ENCODE data around the gene MX1. TPM values are rescaled to one million over a fixed set of nuclear protein-coding genes. Genes with fewer than 3 reads are reported as not detected.

MX1 gene
- total RNA-seq, 1 experiment from 2014 or later: 6.4 TPM

DNA sequence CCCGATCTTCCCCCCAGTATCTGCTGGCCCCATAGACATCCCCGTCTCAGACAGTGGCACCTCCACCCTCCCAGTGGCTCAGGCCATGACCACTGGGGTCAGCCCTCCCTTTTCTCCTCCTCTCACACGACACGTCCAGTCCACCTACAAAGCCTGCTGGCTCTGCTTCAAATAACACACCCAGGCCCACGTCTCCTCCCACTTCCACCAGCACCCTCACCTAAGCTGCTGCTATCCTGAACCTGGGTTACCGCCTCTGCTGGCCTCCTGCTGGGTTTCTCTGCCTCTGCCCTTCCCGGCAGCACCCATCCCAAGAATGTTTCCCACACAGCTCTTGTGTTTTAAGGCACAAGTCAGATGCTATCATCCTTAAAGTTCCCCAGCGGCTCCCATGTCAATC is 38.2 kb upstream of the MX1 start:
- CTCF ChIA-PET: interaction anchor here (0.5 kb wide), 1 partner anchor 224 kb away, joined by 3 read pairs; no protein-coding TSS in a partner anchor
- no peak overlapping the region for H3K4me3 ChIP-seq
- TF ChIP-seq, protein P1, sequence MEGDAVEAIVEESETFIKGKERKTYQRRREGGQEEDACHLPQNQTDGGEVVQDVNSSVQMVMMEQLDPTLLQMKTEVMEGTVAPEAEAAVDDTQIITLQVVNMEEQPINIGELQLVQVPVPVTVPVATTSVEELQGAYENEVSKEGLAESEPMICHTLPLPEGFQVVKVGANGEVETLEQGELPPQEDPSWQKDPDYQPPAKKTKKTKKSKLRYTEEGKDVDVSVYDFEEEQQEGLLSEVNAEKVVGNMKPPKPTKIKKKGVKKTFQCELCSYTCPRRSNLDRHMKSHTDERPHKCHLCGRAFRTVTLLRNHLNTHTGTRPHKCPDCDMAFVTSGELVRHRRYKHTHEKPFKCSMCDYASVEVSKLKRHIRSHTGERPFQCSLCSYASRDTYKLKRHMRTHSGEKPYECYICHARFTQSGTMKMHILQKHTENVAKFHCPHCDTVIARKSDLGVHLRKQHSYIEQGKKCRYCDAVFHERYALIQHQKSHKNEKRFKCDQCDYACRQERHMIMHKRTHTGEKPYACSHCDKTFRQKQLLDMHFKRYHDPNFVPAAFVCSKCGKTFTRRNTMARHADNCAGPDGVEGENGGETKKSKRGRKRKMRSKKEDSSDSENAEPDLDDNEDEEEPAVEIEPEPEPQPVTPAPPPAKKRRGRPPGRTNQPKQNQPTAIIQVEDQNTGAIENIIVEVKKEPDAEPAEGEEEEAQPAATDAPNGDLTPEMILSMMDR (conservative IDR thresholded peaks at IDR 0.05): no peak
- no peak for TF ChIP-seq EZH2 (IDR thresholded peaks at IDR 0.05; ENCODE audit: low read depth)
- H3K79me2 ChIP-seq (ENCODE audit: low read depth): no peaks in the 10 kb centered on the region
- H3K4me2 ChIP-seq: no peak overlapping the region
- no peaks in the 10 kb centered on the region for H3K27me3 ChIP-seq (ENCODE audit: insufficient read depth, low read depth)
- H3K4me1 ChIP-seq (replicated peaks; ENCODE audit: insufficient read depth): no peaks in the 10 kb centered on the region
- DNase-seq: no peak
- no peaks in the 10 kb centered on the region for H3K9me3 ChIP-seq (ENCODE audit: insufficient read depth, low read depth)
- no peak overlapping the region for H3K27ac ChIP-seq
- H3F3A ChIP-seq (ENCODE audit: insufficient read depth, low read depth): no peaks in the 10 kb centered on the region
- H4K20me1 ChIP-seq (ENCODE audit: insufficient read depth): no peaks in the 10 kb centered on the region
- H3K9me2 ChIP-seq (ENCODE audit: insufficient read depth): no peaks in the 10 kb centered on the region
- POLR2A ChIA-PET (ENCODE audit: unreplicated experiment): no interaction called here
- no peaks in the 10 kb centered on the region for H3K36me3 ChIP-seq (ENCODE audit: low read depth)
- no TSS peak for BruUV-seq (replicated peaks)
- H2AFZ ChIP-seq: no peak overlapping the region
- intact Hi-C loops (cut with micrococcal nuclease; ENCODE audit: unreplicated experiment): no loop called here

DNA sequence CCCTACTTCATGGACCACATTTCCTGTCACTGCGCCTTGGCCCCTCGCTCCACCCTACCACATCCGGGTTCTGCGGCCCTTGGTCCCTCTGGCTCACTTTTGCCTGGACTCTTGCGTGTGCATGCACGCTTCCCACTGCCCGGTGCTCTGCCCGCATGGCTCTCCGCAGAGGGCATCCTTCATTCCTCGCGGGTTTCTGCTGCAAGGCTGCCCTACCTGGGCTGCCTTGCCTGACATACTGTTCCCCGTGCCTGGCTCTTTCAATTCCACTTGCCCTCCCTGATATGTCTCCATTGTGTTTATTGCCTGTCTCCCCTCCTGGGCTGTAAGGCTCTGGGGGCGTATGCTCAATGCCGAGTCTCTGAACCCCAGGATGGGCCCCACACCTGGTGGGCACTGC is 37.8 kb upstream of the MX1 start:
- TF ChIP-seq EZH2 (IDR thresholded peaks at IDR 0.05; ENCODE audit: low read depth): no peak
- TF ChIP-seq, protein P1 (conservative IDR thresholded peaks at IDR 0.05): no peak
- ChIA-PET POLR2A (ENCODE audit: unreplicated experiment) (no interaction called here), CTCF (no interaction called here)
- no TSS peak for BruUV-seq (replicated peaks)
- Histone ChIP-seq H3K79me2 (ENCODE audit: low read depth) (no peaks in the 10 kb centered on the region), H3K9me2 (ENCODE audit: insufficient read depth) (no peaks in the 10 kb centered on the region), H3K4me2 (no peak overlapping the region), H3K4me1 (replicated peaks; ENCODE audit: insufficient read depth) (no peaks in the 10 kb centered on the region), H3K27me3 (ENCODE audit: insufficient read depth, low read depth) (no peaks in the 10 kb centered on the region), H3K27ac (no peak overlapping the region), H3F3A (ENCODE audit: insufficient read depth, low read depth) (no peaks in the 10 kb centered on the region), H3K36me3 (ENCODE audit: low read depth) (no peaks in the 10 kb centered on the region), H4K20me1 (ENCODE audit: insufficient read depth) (no peaks in the 10 kb centered on the region), H2AFZ (no peak overlapping the region), H3K9me3 (ENCODE audit: insufficient read depth, low read depth) (no peaks in the 10 kb centered on the region), H3K4me3 (no peak overlapping the region)
- DNase-seq: no peak
- intact Hi-C loops (cut with micrococcal nuclease; ENCODE audit: unreplicated experiment): no loop called here

DNA sequence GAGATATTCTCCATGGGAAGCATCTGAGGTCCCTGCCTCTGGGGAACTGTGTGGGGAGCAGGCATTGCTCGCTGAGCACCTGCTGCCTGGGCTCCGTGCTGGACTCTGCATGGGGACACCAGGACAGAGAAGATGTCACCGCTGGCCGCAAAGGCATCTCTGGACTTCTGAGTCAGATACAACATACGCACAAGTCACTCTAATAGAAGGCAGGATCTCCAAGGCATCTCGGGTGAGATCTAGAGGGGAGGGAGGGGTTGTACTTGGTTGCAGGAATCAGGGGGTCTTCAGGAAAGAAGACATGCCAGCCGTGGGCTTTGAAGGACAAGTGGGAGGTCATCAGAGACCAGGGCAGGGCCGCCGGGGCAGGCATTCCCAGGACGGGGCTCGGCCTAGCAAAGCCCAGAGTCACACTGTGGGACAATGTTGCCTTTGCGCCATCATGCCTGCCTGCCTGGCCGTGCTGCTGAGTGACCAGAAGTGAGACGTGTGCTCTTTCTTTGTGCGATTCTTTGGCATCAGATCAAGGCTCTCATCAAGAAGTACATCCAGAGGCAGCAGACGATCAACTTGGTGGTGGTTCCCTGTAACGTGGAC is 35.9 kb upstream of the MX1 start:
- TF ChIP-seq, protein P1 (conservative IDR thresholded peaks at IDR 0.05): no peak
- TF ChIP-seq EZH2 (IDR thresholded peaks at IDR 0.05; ENCODE audit: low read depth): no peak
- Histone ChIP-seq H3K4me2 (no peak overlapping the region), H2AFZ (no peak overlapping the region), H3K9me2 (ENCODE audit: insufficient read depth) (no peaks in the 10 kb centered on the region), H3K36me3 (ENCODE audit: low read depth) (no peaks in the 10 kb centered on the region), H3F3A (ENCODE audit: insufficient read depth, low read depth) (no peaks in the 10 kb centered on the region), H3K4me3 (no peak overlapping the region), H3K9me3 (ENCODE audit: insufficient read depth, low read depth) (no peaks in the 10 kb centered on the region), H3K79me2 (ENCODE audit: low read depth) (no peaks in the 10 kb centered on the region), H3K27me3 (ENCODE audit: insufficient read depth, low read depth) (no peaks in the 10 kb centered on the region), H3K4me1 (replicated peaks; ENCODE audit: insufficient read depth) (no peaks in the 10 kb centered on the region), H4K20me1 (ENCODE audit: insufficient read depth) (no peaks in the 10 kb centered on the region), H3K27ac (no peak overlapping the region)
- no peak for DNase-seq
- no TSS peak for BruUV-seq (replicated peaks)
- POLR2A ChIA-PET (ENCODE audit: unreplicated experiment): no interaction called here
- CTCF ChIA-PET: interaction anchor here (0.6 kb wide), 1 partner anchor 106 kb away, joined by 16 read pairs; no protein-coding TSS in a partner anchor
- intact Hi-C loops (cut with micrococcal nuclease; ENCODE audit: unreplicated experiment): no loop called here

Measured in PC-9 (cell line).